ENCODE measurements around the gene SLC6A11.

Gene SLC6A11

GRCh38 chr3:10917176-10917575 is 101.1 kb downstream of the SLC6A11 start:
- peaks cover 2% of the 10 kb centered on the region for H3K27me3 ChIP-seq (ENCODE audit: control insufficient read depth, insufficient read depth, low read length)

GRCh38 chr3:10918011-10918410 is 102.0 kb downstream of the SLC6A11 start:
- Histone ChIP-seq H3K4me1 (ENCODE audit: control insufficient read depth, insufficient read depth, low read length) (no peaks in the 10 kb centered on the region), H3K27ac (ENCODE audit: low read depth, low read length) (no peak overlapping the region), H3K9ac (ENCODE audit: low read length) (no peak overlapping the region), H3K27me3 (ENCODE audit: control insufficient read depth, insufficient read depth, low read length) (peaks cover 2% of the 10 kb centered on the region), H3K4me3 (ENCODE audit: low read length) (no peak overlapping the region), H3K36me3 (ENCODE audit: control insufficient read depth, insufficient read depth, low read length) (no peaks in the 10 kb centered on the region)

More at GRCh38 chr3:10917176-10917575, 101.1 kb downstream of the SLC6A11 start:
- no peak overlapping the region for H3K9ac ChIP-seq (ENCODE audit: low read length)
- no peak overlapping the region for H3K27ac ChIP-seq (ENCODE audit: low read depth, low read length)
- H3K4me3 ChIP-seq (ENCODE audit: low read length) = no peak overlapping the region
- H3K36me3 ChIP-seq (ENCODE audit: control insufficient read depth, insufficient read depth, low read length) = no peaks in the 10 kb centered on the region
- no peaks in the 10 kb centered on the region for H3K4me1 ChIP-seq (ENCODE audit: control insufficient read depth, insufficient read depth, low read length)

- Histone ChIP-seq H3K4me3 (ENCODE audit: low read length) (no peak overlapping the region), H3K27ac (ENCODE audit: low read depth, low read length) (no peak overlapping the region), H3K4me1 (ENCODE audit: control insufficient read depth, insufficient read depth, low read length) (no peaks in the 10 kb centered on the region)
These were observed 103.6 kb downstream of the SLC6A11 start for GRCh38 chr3:10919636-10920035.

GRCh38 chr3:10925436-10926255 is 109.6 kb downstream of the SLC6A11 start:
- H3K4me3 ChIP-seq (ENCODE audit: low read length) = no peak overlapping the region
- H3K36me3 ChIP-seq (ENCODE audit: control insufficient read depth, insufficient read depth, low read length) = no peaks in the 10 kb centered on the region
- H3K27ac ChIP-seq (ENCODE audit: low read depth, low read length) = no peak overlapping the region
- H3K4me1 ChIP-seq (ENCODE audit: control insufficient read depth, insufficient read depth, low read length) = no peaks in the 10 kb centered on the region
- no peak overlapping the region for H3K9ac ChIP-seq (ENCODE audit: low read length)
- H3K27me3 ChIP-seq (ENCODE audit: control insufficient read depth, insufficient read depth, low read length) = no peaks in the 10 kb centered on the region

More at GRCh38 chr3:10919636-10920035, 103.6 kb downstream of the SLC6A11 start:
- peaks cover 2% of the 10 kb centered on the region for H3K27me3 ChIP-seq (ENCODE audit: control insufficient read depth, insufficient read depth, low read length)
- no peaks in the 10 kb centered on the region for H3K36me3 ChIP-seq (ENCODE audit: control insufficient read depth, insufficient read depth, low read length)
- H3K9ac ChIP-seq (ENCODE audit: low read length) = no peak overlapping the region

GRCh38 chr3:10926256-10926810 is 110.3 kb downstream of the SLC6A11 start:
- no peaks in the 10 kb centered on the region for H3K4me1 ChIP-seq (ENCODE audit: control insufficient read depth, insufficient read depth, low read length)
- H3K36me3 ChIP-seq (ENCODE audit: control insufficient read depth, insufficient read depth, low read length) = no peaks in the 10 kb centered on the region
- no peak overlapping the region for H3K9ac ChIP-seq (ENCODE audit: low read length)
- no peaks in the 10 kb centered on the region for H3K27me3 ChIP-seq (ENCODE audit: control insufficient read depth, insufficient read depth, low read length)
- no peak overlapping the region for H3K27ac ChIP-seq (ENCODE audit: low read depth, low read length)
- H3K4me3 ChIP-seq (ENCODE audit: low read length) = no peak overlapping the region

- Histone ChIP-seq H3K4me1 (ENCODE audit: control insufficient read depth, insufficient read depth, low read length) (no peaks in the 10 kb centered on the region), H3K27ac (ENCODE audit: low read depth, low read length) (no peak overlapping the region)
These were observed 110.9 kb downstream of the SLC6A11 start for GRCh38 chr3:10926811-10927521.

GRCh38 chr3:10927551-10927950 is 111.5 kb downstream of the SLC6A11 start:
- no peak overlapping the region for H3K27ac ChIP-seq (ENCODE audit: low read depth, low read length)

More at GRCh38 chr3:10926811-10927521, 110.9 kb downstream of the SLC6A11 start:
- no peaks in the 10 kb centered on the region for H3K36me3 ChIP-seq (ENCODE audit: control insufficient read depth, insufficient read depth, low read length)
- no peaks in the 10 kb centered on the region for H3K27me3 ChIP-seq (ENCODE audit: control insufficient read depth, insufficient read depth, low read length)
- H3K4me3 ChIP-seq (ENCODE audit: low read length) = no peak overlapping the region
- H3K9ac ChIP-seq (ENCODE audit: low read length) = no peak overlapping the region

GRCh38 chr3:10928407-10928960 is 112.5 kb downstream of the SLC6A11 start:
- H3K27me3 ChIP-seq (ENCODE audit: control insufficient read depth, insufficient read depth, low read length) = no peaks in the 10 kb centered on the region
- H3K27ac ChIP-seq (ENCODE audit: low read depth, low read length) = no peak overlapping the region
- no peaks in the 10 kb centered on the region for H3K36me3 ChIP-seq (ENCODE audit: control insufficient read depth, insufficient read depth, low read length)
- H3K4me1 ChIP-seq (ENCODE audit: control insufficient read depth, insufficient read depth, low read length) = no peaks in the 10 kb centered on the region
- no peak overlapping the region for H3K9ac ChIP-seq (ENCODE audit: low read length)
- H3K4me3 ChIP-seq (ENCODE audit: low read length) = no peak overlapping the region

More at GRCh38 chr3:10927551-10927950, 111.5 kb downstream of the SLC6A11 start:
- no peaks in the 10 kb centered on the region for H3K36me3 ChIP-seq (ENCODE audit: control insufficient read depth, insufficient read depth, low read length)
- H3K4me1 ChIP-seq (ENCODE audit: control insufficient read depth, insufficient read depth, low read length) = no peaks in the 10 kb centered on the region
- H3K4me3 ChIP-seq (ENCODE audit: low read length) = no peak overlapping the region
- no peak overlapping the region for H3K9ac ChIP-seq (ENCODE audit: low read length)
- no peaks in the 10 kb centered on the region for H3K27me3 ChIP-seq (ENCODE audit: control insufficient read depth, insufficient read depth, low read length)

- Histone ChIP-seq H3K27ac (ENCODE audit: low read depth, low read length) (no peak overlapping the region), H3K4me1 (ENCODE audit: control insufficient read depth, insufficient read depth, low read length) (no peaks in the 10 kb centered on the region)
These were observed 113.0 kb downstream of the SLC6A11 start for GRCh38 chr3:10928961-10929471.

GRCh38 chr3:10929978-10930665 is 114.1 kb downstream of the SLC6A11 start:
- no peak overlapping the region for H3K4me3 ChIP-seq (ENCODE audit: low read length)
- no peaks in the 10 kb centered on the region for H3K36me3 ChIP-seq (ENCODE audit: control insufficient read depth, insufficient read depth, low read length)
- H3K27ac ChIP-seq (ENCODE audit: low read depth, low read length) = no peak overlapping the region
- H3K27me3 ChIP-seq (ENCODE audit: control insufficient read depth, insufficient read depth, low read length) = no peaks in the 10 kb centered on the region
- H3K9ac ChIP-seq (ENCODE audit: low read length) = no peak overlapping the region
- H3K4me1 ChIP-seq (ENCODE audit: control insufficient read depth, insufficient read depth, low read length) = no peaks in the 10 kb centered on the region

More at GRCh38 chr3:10928961-10929471, 113.0 kb downstream of the SLC6A11 start:
- H3K36me3 ChIP-seq (ENCODE audit: control insufficient read depth, insufficient read depth, low read length) = no peaks in the 10 kb centered on the region
- H3K27me3 ChIP-seq (ENCODE audit: control insufficient read depth, insufficient read depth, low read length) = no peaks in the 10 kb centered on the region
- no peak overlapping the region for H3K4me3 ChIP-seq (ENCODE audit: low read length)
- no peak overlapping the region for H3K9ac ChIP-seq (ENCODE audit: low read length)

GRCh38 chr3:10930666-10931040 is 114.6 kb downstream of the SLC6A11 start:
- no peak overlapping the region for H3K4me3 ChIP-seq (ENCODE audit: low read length)
- no peaks in the 10 kb centered on the region for H3K27me3 ChIP-seq (ENCODE audit: control insufficient read depth, insufficient read depth, low read length)
- no peaks in the 10 kb centered on the region for H3K36me3 ChIP-seq (ENCODE audit: control insufficient read depth, insufficient read depth, low read length)
- no peak overlapping the region for H3K9ac ChIP-seq (ENCODE audit: low read length)
- no peaks in the 10 kb centered on the region for H3K4me1 ChIP-seq (ENCODE audit: control insufficient read depth, insufficient read depth, low read length)
- no peak overlapping the region for H3K27ac ChIP-seq (ENCODE audit: low read depth, low read length)
